Hippocampal formation (tissue), 2 donors: ENCODE measurements around the gene SLC47A1.
"Not testable (repeated sequence)": the region's sequence is repeated elsewhere in the genome, so short reads cannot be mapped to it uniquely, and the experiment has no call there.

Experiments used
- DNase-seq, 2 donors: peaks; one replicate each; lab custom pipeline; 2025; lab: John Stamatoyannopoulos, UW

Gene SLC47A1

GRCh38 chr17:19519388-19520291, 14.0 kb upstream of the SLC47A1 start:
- DNase-seq, result not testable (repeated sequence)

GRCh38 chr17:19520641-19521040, 13.0 kb upstream of the SLC47A1 start:
- no peak for DNase-seq

GRCh38 chr17:19523690-19524089, 10.0 kb upstream of the SLC47A1 start:
- no peak for DNase-seq

GRCh38 chr17:19526950-19527349, 6.7 kb upstream of the SLC47A1 start:
- not testable (repeated sequence) for DNase-seq

- DNase-seq, result no peak
Measured at GRCh38 chr17:19531780-19532501, 1.7 kb upstream of the SLC47A1 start.

- DNase-seq, result no peak
Measured at GRCh38 chr17:19533036-19533717, 477 bp upstream of the SLC47A1 start.

- no peak for DNase-seq
Measured at GRCh38 chr17:19534562-19535149, 1.0 kb downstream of the SLC47A1 start.

GRCh38 chr17:19537111-19537510, 3.5 kb downstream of the SLC47A1 start:
- no peak for DNase-seq

GRCh38 chr17:19538095-19539039, 4.7 kb downstream of the SLC47A1 start:
- peak; percentile 11 to 30 for DNase-seq

GRCh38 chr17:19539040-19539399, 5.4 kb downstream of the SLC47A1 start:
- DNase-seq, result peak in 1 of 2 donors; percentile 15

GRCh38 chr17:19539841-19540311, 6.2 kb downstream of the SLC47A1 start:
- no peak for DNase-seq

- no peak for DNase-seq
Measured at GRCh38 chr17:19540706-19541370, 7.2 kb downstream of the SLC47A1 start.

- DNase-seq, result no peak
Measured at GRCh38 chr17:19541445-19541844, 7.8 kb downstream of the SLC47A1 start.

- peak in 1 of 2 donors; percentile 33 for DNase-seq
Measured at GRCh38 chr17:19542247-19542646, 8.6 kb downstream of the SLC47A1 start.

- no peak for DNase-seq
Measured at GRCh38 chr17:19544366-19544765, 10.7 kb downstream of the SLC47A1 start.

GRCh38 chr17:19546289-19547065, 12.8 kb downstream of the SLC47A1 start:
- DNase-seq, result peak in 1 of 2 donors; percentile 11

GRCh38 chr17:19549746-19550623, 16.3 kb downstream of the SLC47A1 start:
- no peak for DNase-seq

- DNase-seq, result no peak
Measured at GRCh38 chr17:19551165-19551564, 17.5 kb downstream of the SLC47A1 start.
